ENCODE data around the gene SLC9A5.

- TF ChIP-seq CTCF (optimal IDR thresholded peaks at IDR 0.05 in 1 of 3, IDR thresholded peaks at IDR 0.05 in 1 of 3, conservative IDR thresholded peaks at IDR 0.05 in 1 of 3; ENCODE audit: extremely low read depth in 1 of 3, insufficient read depth in 2 of 3, low read length in 3 of 3) (no peak), EZH2 (IDR thresholded peaks at IDR 0.05; ENCODE audit: low read length) (no peak)
Observed at GRCh38 chr16:67223992-67224391, 24.8 kb upstream of the SLC9A5 start.
